Keratinocyte (primary cell): Measurements from ENCODE around the gene PPP1R14B. TPM values are rescaled to one million over a fixed set of nuclear protein-coding genes. Genes with fewer than 3 reads are reported as not detected.

Source experiments
- DNase-seq: peaks from one replicate; pipeline ENCODE4 v3.0.0-alpha.2; 2011; ENCODE audit warnings: low read depth, missing footprints, low spot score
- FAIRE-seq: peaks from 2 replicates; lab custom pipeline; 2011; peaks lifted over from hg19 to GRCh38; lab: Jason Lieb, UNC
- H2AFZ ChIP-seq: 2 replicates; pipeline ENCODE4 v1.6.0; 2012; ENCODE audit warnings: low read length, control low read depth, inconsistent platforms; ENCODE audit not compliant: control insufficient read depth
- H3K27ac ChIP-seq: 2 replicates; pipeline ENCODE4 v1.5.1; 2011; ENCODE audit warnings: low read length; ENCODE audit not compliant: control insufficient read depth, insufficient read depth
- H3K27me3 ChIP-seq: 3 replicates; pipeline ENCODE4 v1.6.0; 2011; ENCODE audit warnings: low read length; ENCODE audit not compliant: control insufficient read depth, insufficient read depth; ENCODE audit errors: extremely low read depth
- H3K36me3 ChIP-seq, 2 experiments: 2 replicates in 1 of 2; 3 replicates in 1 of 2; pipeline ENCODE4 v1.5.1; 2011; ENCODE audit warnings: low read length in 2 of 2, mild to moderate bottlenecking in 1 of 2; ENCODE audit not compliant: control insufficient read depth in 2 of 2, insufficient read depth in 2 of 2; ENCODE audit errors: extremely low read depth in 1 of 2
- H3K4me1 ChIP-seq: 3 replicates; pipeline ENCODE4 v1.5.1; 2011; ENCODE audit warnings: low read length; ENCODE audit not compliant: control insufficient read depth, insufficient read depth; ENCODE audit errors: extremely low read depth
- H3K4me2 ChIP-seq: 3 replicates; pipeline ENCODE4 v1.6.0; 2011; ENCODE audit warnings: low read depth, low read length; ENCODE audit not compliant: control insufficient read depth, insufficient read depth; ENCODE audit errors: extremely low read depth
- H3K4me3 ChIP-seq, 3 experiments: fragments of 200-600 bp in 1 of 3; sonication (generic) in 1 of 3; 2 replicates in 2 of 3; 3 replicates in 1 of 3; pipeline ENCODE4 v1.5.1; 2011 to 2016; ENCODE audit warnings: low read length in 3 of 3, mild to moderate bottlenecking in 3 of 3, control low read depth in 2 of 3, inconsistent platforms in 1 of 3, low read depth in 1 of 3, mixed read lengths in 1 of 3, mixed run types in 1 of 3, moderate library complexity in 1 of 3; ENCODE audit not compliant: control insufficient read depth in 2 of 3, insufficient read depth in 2 of 3; ENCODE audit errors: extremely low read depth in 1 of 3
- H3K79me2 ChIP-seq: 2 replicates; pipeline ENCODE4 v1.6.0; 2012; ENCODE audit warnings: low read length; ENCODE audit not compliant: control insufficient read depth, insufficient read depth
- H3K9ac ChIP-seq: 3 replicates; pipeline ENCODE4 v1.6.0; 2011; ENCODE audit warnings: low read length; ENCODE audit not compliant: control insufficient read depth, insufficient read depth; ENCODE audit errors: extremely low read depth
- H3K9me1 ChIP-seq: 3 replicates; pipeline ENCODE4 v1.6.0; 2011; ENCODE audit warnings: low read length; ENCODE audit not compliant: control insufficient read depth, insufficient read depth; ENCODE audit errors: extremely low read depth
- H3K9me3 ChIP-seq: 2 replicates; pipeline ENCODE4 v1.5.1; 2012; ENCODE audit warnings: low read depth, low read length; ENCODE audit not compliant: control insufficient read depth
- H4K20me1 ChIP-seq: 3 replicates; pipeline ENCODE4 v1.6.0; 2011; ENCODE audit warnings: low read length; ENCODE audit not compliant: control insufficient read depth, insufficient read depth; ENCODE audit errors: extremely low read depth
- EZH2 ChIP-seq: IDR thresholded peaks from one replicate; pipeline ENCODE4 v1.6.1; 2012; ENCODE audit warnings: inconsistent platforms, mild to moderate bottlenecking, low read length, moderate library complexity
- dilution Hi-C: fragments of 300-500 bp; cut with MboI; formaldehyde crosslinking; loops from one replicate; pipeline ENCODE4 v1.7.0; 2020; ENCODE audit warnings: low sequenced_read_pairs; ENCODE audit not compliant: extremely low pct_ligation_motif_present
- polyA plus RNA-seq, 5 experiments: library from polyadenylated mRNA; depleted of rRNA in 3 of 5; stranded (reverse) in 3 of 5; stranded (forward) in 1 of 5; unstranded in 1 of 5; fragments of >200 nt; gene quantifications; 1 replicate in 1 of 5; 2 replicates in 3 of 5; 3 replicates in 1 of 5; pipeline versions ENCODE4 v1.2.1 to v1.2.3, GENCODE V29; 2011 to 2012; ENCODE audit warnings: missing spikeins in 2 of 5, low read depth in 1 of 5, low replicate concordance in 1 of 5
- TF ChIP-seq, protein P1 (sequence below), 3 experiments: IDR thresholded peaks in 1 of 3; conservative IDR thresholded peaks in 1 of 3; optimal IDR thresholded peaks in 1 of 3; 2 replicates in 2 of 3; 3 replicates in 1 of 3; pipeline versions ENCODE3 to v1.5.1; 2011; ENCODE audit warnings: low read length in 3 of 3, mild to moderate bottlenecking in 3 of 3, moderate library complexity in 2 of 3, control low read depth in 1 of 3, inconsistent platforms in 1 of 3; ENCODE audit not compliant: insufficient read depth in 2 of 3; ENCODE audit errors: extremely low read depth in 1 of 3

The PPP1R14B gene
- polyA plus RNA-seq, 1 donor (not counting 4 experiments of a cell fraction or from before 2014, with no cell fraction given) = 208 TPM

- Histone ChIP-seq H3K4me1 (no peaks in the 10 kb centered on the region), H3K79me2 (no peaks in the 10 kb centered on the region), H2AFZ (no peak overlapping the region), H3K36me3 (peaks cover 16 to 24% of the 10 kb centered on the region in 2 experiments), H3K9ac (no peak overlapping the region), H3K27me3 (no peaks in the 10 kb centered on the region), H3K4me2 (no peak overlapping the region), H4K20me1 (peaks cover 8% of the 10 kb centered on the region), H3K9me1 (no peaks in the 10 kb centered on the region), H3K27ac (no peak overlapping the region), H3K9me3 (no peaks in the 10 kb centered on the region), H3K4me3 (no peak overlapping the region)
- no peak for TF ChIP-seq EZH2
- TF ChIP-seq, protein P1, sequence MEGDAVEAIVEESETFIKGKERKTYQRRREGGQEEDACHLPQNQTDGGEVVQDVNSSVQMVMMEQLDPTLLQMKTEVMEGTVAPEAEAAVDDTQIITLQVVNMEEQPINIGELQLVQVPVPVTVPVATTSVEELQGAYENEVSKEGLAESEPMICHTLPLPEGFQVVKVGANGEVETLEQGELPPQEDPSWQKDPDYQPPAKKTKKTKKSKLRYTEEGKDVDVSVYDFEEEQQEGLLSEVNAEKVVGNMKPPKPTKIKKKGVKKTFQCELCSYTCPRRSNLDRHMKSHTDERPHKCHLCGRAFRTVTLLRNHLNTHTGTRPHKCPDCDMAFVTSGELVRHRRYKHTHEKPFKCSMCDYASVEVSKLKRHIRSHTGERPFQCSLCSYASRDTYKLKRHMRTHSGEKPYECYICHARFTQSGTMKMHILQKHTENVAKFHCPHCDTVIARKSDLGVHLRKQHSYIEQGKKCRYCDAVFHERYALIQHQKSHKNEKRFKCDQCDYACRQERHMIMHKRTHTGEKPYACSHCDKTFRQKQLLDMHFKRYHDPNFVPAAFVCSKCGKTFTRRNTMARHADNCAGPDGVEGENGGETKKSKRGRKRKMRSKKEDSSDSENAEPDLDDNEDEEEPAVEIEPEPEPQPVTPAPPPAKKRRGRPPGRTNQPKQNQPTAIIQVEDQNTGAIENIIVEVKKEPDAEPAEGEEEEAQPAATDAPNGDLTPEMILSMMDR (optimal IDR thresholded peaks at IDR 0.05 in 1 of 3, IDR thresholded peaks at IDR 0.05 in 1 of 3, conservative IDR thresholded peaks at IDR 0.05 in 1 of 3; ENCODE audit: extremely low read depth in 1 of 3, insufficient read depth in 2 of 3, low read length in 3 of 3) = no peak
- DNase-seq (no peak), FAIRE-seq (no peak)
- dilution Hi-C loops = no loop called here
These were observed 37.8 kb downstream of the PPP1R14B start for GRCh38 chr11:64208796-64209562.

DNA sequence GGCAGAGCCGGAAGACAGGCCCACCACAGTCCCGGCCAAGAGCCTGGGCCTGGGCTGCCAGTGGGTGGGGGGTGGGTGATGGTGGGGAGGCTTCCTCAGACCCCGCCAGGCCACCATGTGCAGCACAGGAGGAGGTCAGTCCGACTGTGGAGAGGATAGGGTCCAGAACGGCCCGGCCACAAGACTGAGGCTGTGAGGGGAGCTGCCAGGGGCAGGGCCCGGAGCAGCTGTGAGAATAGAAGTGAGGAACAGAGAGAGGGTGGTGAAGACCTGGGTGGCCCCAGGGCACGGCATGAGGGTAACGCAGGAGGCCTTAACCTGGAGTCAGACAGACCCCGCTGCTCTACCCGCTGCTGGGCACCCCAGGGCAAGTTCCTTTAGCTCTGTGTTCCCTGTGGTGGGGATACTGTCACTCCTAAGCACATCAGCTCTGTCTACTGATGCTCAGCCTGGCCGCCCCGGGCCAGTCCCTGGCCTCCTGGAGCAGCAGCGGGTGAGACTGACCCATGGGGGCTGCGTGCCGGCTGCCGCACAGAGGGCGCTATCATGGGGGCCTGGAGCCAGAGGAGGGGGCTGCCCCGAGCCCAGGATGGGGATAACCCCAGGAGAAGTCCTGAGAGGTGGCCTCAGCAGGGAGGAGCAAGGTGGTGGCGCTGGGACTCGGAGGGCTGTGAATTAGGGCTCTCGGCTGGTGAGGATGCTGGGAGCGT lies 38.5 kb downstream of the PPP1R14B start:
- Histone ChIP-seq H4K20me1 (peaks cover 14% of the 10 kb centered on the region), H3K36me3 (peaks cover 23 to 31% of the 10 kb centered on the region in 2 experiments), H3K9me1 (no peaks in the 10 kb centered on the region), H3K4me2 (no peak overlapping the region), H3K4me1 (no peaks in the 10 kb centered on the region), H2AFZ (no peak overlapping the region), H3K9ac (no peak overlapping the region), H3K4me3 (no peak overlapping the region), H3K27ac (no peak overlapping the region), H3K9me3 (no peaks in the 10 kb centered on the region), H3K27me3 (no peaks in the 10 kb centered on the region), H3K79me2 (no peaks in the 10 kb centered on the region)
- FAIRE-seq (no peak), DNase-seq (no peak)
- no peak for TF ChIP-seq EZH2
- TF ChIP-seq, protein P1 (optimal IDR thresholded peaks at IDR 0.05 in 1 of 3, IDR thresholded peaks at IDR 0.05 in 1 of 3, conservative IDR thresholded peaks at IDR 0.05 in 1 of 3; ENCODE audit: extremely low read depth in 1 of 3, insufficient read depth in 2 of 3, low read length in 3 of 3) = no peak
- dilution Hi-C loops = no loop called here
